HG02885 (cell line): ENCODE results near the gene GRAP2.
"Not testable (repeated sequence)": the region's sequence is repeated elsewhere in the genome, so short reads cannot be mapped to it uniquely, and the experiment has no call there.

Experiments used
- ATAC-seq: cut with Tn5 transposase; IDR thresholded peaks from one replicate; pipeline ENCODE4 v1.9.1; 2021; ENCODE audit warnings: mild to moderate bottlenecking; ENCODE audit not compliant: unreplicated experiment, poor library complexity

Gene GRAP2

DNA sequence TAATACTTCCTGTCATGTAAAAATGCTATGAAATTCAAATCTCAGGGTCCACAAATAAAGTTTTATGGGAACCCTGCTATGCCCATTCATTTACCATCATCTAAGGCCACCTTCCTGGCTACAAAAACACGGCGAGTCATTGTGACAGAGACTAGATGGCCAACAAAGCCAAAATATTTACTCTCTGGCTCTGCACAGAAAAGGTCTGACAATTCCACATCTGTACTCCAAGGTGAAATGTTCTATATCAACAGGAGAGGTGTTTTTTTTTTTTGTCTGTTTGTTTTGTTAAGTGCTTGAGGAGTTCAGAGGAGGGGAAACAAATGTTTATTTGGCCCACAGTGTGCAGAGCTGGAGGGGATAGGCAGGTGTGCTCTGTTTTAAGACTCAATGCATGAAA lies 40.7 kb downstream of the GRAP2 start:
- ATAC-seq = no peak

- ATAC-seq = no peak
Observed at GRCh38 chr22:39942439-39943230, 41.8 kb downstream of the GRAP2 start.

GRCh38 chr22:39943337-39943736 lies 42.5 kb downstream of the GRAP2 start:
- ATAC-seq = no peak

- no peak for ATAC-seq
Observed at GRCh38 chr22:39943953-39944872, 43.3 kb downstream of the GRAP2 start.

DNA sequence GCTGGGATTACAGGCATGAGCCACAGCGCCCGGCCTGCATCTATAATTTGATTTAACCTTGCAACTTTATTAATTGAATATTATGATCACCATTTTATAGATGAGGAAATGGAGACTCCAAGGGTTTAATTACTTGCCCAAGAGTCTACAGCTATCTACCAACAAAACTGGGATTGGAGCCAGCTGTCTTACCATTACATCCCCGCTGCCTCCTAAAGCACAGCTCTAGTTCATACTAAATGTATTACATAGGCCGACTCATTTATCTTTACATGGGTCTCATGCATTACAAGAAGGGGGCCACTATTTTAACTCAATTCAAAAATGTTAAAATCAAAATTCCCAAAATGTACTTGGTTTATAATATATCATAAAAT lies 45.2 kb downstream of the GRAP2 start:
- no peak for ATAC-seq

DNA sequence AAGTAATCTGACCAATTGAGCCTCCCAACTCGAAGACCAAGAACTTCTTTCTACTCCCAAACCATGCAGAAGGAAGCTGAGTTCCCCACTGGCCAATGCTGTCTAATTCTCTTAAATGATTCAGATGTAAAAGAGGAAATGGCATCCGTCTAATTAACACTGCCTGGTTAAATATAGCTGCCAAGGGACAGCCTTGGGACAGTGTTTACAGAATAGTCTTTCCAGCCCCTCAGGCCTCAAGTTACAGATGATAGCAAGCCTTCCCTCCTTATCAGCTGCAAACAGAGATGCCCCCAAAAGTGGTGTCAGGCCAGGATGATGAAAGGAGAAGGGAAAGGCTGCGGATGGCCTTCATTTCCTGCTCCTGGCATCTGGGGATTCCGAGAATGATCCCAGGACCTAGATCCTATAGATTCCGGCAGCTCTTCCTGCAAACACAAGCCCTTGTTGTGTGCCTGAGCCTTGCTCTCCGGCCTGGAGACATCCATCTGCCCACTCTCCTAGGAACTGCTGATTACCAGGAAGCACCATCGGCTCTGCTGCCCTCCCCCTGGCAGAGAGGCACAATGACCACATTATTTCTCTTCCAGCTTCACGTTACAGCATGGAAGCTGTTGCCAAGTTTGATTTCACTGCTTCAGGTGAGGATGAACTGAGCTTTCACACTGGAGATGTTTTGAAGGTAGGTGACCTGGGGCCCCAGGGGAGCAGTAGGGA lies 45.8 kb downstream of the GRAP2 start:
- ATAC-seq = no peak

DNA sequence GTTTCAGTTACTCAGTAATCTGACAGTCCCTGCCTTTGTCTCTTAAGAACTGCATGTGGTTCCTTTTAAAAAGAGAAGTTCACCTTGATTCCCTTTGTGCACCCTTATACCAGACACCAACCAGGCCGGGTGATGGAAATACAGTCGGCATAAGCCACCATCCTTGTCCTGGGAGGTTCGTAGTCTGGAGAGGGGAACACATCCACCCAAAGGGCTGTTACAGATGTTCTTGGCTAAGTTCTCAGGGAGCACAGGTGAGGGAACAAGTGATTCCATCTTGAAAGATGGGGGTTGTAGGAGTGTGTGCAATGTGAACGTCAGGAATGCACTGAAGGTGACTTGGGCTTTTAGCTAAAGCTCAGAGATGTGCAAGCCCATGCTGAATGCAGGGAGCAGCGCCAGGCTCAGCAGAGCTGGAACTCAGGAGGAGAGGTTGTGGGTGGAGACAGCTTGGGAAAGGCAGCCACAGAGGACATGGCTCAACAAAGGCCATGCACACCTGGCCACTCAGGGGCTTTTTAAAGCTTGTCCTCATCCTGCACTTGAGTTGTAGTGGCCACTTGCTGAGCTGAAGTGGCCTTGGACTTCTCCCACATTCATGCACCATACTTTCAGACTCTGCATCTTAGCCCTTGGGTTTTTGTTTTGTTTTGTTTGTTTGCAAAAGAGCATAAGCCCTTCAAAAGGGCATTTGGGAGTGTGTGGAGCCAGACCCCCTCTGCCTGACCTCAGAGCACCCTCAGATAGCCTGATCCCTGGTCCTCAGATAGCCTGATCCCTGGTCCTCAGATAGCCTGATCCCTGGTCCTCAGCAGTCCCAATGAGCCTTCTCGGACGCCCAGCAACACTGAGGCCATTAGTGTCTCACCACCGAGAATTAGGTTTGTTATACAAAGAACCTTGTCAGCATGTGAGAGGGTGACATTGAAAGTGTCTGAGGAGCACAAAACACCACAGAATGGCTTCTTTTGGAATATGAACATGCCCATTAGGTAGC lies 46.6 kb downstream of the GRAP2 start:
- ATAC-seq = no peak

DNA sequence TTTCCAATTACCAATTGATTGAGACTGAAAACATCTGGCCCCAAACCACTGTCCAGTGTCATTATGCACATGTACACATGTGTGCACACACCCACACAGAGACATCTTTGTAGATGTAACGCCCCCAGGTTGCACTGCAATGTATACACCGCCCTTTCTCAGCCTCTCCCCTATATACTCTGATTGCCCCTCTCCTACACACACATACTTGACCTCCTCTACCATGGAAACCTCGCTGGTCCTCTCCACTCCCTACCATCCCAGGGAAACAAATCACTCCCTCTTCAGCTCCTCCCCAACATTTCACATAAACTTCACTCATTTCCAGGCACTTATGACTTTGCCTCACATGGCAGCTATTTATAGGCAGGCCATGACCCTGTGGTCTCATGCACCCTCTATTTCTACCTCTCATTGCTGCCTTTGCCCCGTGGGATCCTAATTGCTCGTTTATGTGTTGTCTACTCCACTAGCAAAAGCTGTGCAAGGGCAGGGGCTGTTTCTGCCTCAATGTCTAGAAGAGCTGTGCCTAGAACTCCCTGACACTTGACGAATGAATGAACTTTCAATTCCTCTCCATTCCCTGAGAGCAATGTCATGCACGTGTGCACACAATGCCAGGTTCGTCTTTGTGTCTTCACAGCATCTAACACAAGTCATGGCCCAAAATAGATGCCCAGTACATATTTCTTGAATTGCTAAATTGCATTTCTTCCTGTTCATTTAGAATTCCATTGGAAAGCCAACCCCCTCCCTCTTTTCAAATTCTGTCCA lies 49.3 kb downstream of the GRAP2 start:
- ATAC-seq = no peak

DNA sequence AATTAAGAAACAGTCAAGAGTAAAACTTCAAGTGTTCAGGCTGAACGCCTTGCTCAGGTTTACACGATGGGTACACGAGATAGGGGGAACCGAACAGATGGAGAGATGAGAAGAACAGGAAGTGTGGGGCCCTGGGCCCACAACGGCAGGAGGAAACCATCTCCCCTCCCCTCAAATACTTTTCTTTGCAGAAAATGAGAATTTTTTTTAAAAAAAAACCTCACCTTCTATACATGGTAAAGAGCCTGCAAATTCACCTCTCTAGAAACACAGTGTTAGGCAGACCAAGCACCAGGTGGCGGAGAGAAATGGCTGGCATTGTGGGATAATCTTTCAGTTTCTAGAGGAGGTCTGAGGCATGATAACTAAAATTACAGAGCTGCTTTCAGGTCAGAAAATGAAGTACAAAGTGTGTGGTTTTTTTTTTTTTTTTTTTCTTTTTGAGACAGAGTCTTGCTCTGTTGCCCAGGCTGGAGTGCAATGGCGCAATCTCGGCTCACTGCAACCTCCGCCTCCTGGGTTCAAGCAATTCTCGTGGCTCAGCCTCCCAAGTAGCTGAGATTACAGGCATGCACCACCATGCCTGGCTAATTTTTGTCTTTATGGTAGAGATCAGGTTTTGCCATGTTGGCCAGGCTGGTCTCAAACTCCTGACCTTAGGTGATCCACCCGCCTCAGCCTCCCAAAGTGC lies 50.9 kb downstream of the GRAP2 start:
- ATAC-seq = not testable (repeated sequence)

DNA sequence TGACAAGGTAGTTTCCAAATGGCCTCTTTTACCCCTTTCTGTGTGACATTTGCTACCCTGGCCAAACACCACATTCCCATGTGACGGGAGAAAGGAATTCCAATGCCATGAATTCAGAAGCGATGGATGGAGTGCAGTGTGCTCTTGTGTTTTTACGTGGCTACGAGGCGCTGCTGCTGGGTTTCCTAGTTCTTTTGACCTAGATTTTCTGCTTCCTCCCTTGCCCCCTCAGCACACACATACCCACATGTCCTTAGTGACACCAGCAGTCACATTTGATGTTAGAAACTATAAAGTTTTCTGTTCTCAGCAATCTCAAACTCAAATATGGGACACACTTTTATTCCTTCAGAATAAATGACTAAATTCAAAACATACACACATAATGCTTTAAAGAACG lies 51.5 kb downstream of the GRAP2 start:
- no peak for ATAC-seq

DNA sequence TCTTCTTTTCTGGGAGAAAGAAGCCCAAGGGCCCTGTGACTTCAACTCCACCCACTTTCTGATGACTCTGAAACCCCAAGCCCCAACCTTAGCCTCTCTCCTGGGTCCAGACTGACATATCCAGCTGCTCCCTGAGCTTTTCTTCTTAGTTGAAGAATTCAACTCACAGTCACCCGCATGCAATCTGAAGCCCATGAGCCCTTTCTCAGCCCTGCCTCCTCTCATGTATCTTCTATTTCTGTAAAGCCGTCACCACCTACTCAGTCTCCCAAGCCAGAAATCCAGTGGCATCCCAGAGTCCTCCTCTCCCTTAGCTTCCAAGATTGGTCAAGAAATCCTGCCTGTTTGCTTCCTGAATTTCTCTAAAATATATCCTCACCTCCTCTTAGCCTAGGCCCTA lies 52.2 kb downstream of the GRAP2 start:
- ATAC-seq = no peak

- no peak for ATAC-seq
Observed at GRCh38 chr22:39954584-39955055, 53.7 kb downstream of the GRAP2 start.

- ATAC-seq = no peak
Observed at GRCh38 chr22:39955675-39956074, 54.8 kb downstream of the GRAP2 start.

- no peak for ATAC-seq
Observed at GRCh38 chr22:39956932-39957664, 56.2 kb downstream of the GRAP2 start.

DNA sequence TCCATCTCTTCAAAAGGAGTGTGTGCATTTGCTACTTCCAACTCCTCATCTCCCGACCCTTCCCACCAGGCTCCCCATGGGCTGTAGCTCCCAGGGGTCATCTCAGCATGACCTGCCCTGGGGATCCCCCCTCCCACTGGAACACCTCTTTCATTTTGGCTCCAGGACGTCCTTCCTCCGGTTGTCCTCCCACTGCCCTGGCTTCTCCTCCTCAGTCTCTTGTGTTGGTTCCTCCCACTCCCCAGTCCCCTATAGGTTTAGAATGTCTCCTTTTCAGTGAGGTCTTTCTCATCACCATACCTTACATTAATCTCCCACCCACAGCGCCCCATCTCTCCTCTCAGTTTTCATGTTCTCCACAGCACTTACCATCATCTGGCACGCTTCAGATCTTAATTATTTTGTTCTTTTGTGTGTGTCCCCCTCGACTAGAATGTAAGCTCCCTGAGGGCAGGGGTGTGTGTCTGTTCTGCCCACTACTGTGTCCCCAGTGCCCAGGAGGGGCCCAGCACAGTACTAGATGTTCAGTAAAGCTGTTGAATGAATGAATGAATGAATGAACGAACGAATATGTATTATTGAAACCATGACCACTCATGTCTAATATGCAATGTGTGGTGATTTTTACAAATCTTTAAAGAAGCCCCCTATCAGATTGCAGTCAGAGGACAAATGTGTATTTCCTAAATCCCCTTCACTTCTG lies 57.3 kb downstream of the GRAP2 start:
- no peak for ATAC-seq

- ATAC-seq = no peak
Observed at GRCh38 chr22:39958949-39959639, 58.2 kb downstream of the GRAP2 start.
